H9 (cell line): ENCODE results near the gene PLGRKT. TPM values are rescaled to one million over a fixed set of nuclear protein-coding genes. Genes with fewer than 3 reads are reported as not detected.
"Not testable (repeated sequence)": the region's sequence is repeated elsewhere in the genome, so short reads cannot be mapped to it uniquely, and the experiment has no call there.

Source experiments
- DNase-seq: peaks from one replicate; pipeline ENCODE4 v3.0.0-alpha.2; 2017
- H2AFZ ChIP-seq: one replicate; pipeline ENCODE4 v1.6.1; 2013; ENCODE audit warnings: mild to moderate bottlenecking, low read length, control low read depth, moderate library complexity
- H2AK5ac ChIP-seq: 2 replicates; pipeline ENCODE4 v1.6.1; 2013; ENCODE audit warnings: low read length, control low read depth, mixed read lengths; ENCODE audit not compliant: insufficient read length
- H2BK120ac ChIP-seq: one replicate; pipeline ENCODE4 v1.6.1; 2013; ENCODE audit warnings: low read depth, mild to moderate bottlenecking, low read length, control low read depth, inconsistent platforms; ENCODE audit not compliant: poor library complexity, severe bottlenecking
- H2BK12ac ChIP-seq: 2 replicates; pipeline ENCODE4 v1.6.1; 2013; ENCODE audit warnings: low read length, control low read depth, mixed read lengths, low read depth; ENCODE audit not compliant: insufficient read length
- H2BK15ac ChIP-seq: 2 replicates; pipeline ENCODE4 v1.6.1; 2013; ENCODE audit warnings: low read depth, low read length, control low read depth
- H2BK20ac ChIP-seq: one replicate; pipeline ENCODE4 v1.6.1; 2013; ENCODE audit warnings: low read depth, mild to moderate bottlenecking, low read length, control low read depth, inconsistent platforms; ENCODE audit not compliant: poor library complexity, severe bottlenecking
- H2BK5ac ChIP-seq: 2 replicates; pipeline ENCODE4 v1.6.1; 2013; ENCODE audit warnings: low read length, control low read depth, mixed read lengths; ENCODE audit not compliant: insufficient read length
- H3K14ac ChIP-seq: 2 replicates; pipeline ENCODE4 v1.6.1; 2013; ENCODE audit warnings: low read length, control low read depth; ENCODE audit not compliant: insufficient read depth
- H3K18ac ChIP-seq: 2 replicates; pipeline ENCODE4 v1.6.1; 2013; ENCODE audit warnings: low read depth, mild to moderate bottlenecking, mixed read lengths, low read length, control low read depth; ENCODE audit not compliant: insufficient read length
- H3K23ac ChIP-seq: 2 replicates; pipeline ENCODE4 v1.6.1; 2013; ENCODE audit warnings: low read length, control low read depth, mixed read lengths, low read depth; ENCODE audit not compliant: insufficient read length
- H3K23me2 ChIP-seq: 2 replicates; pipeline ENCODE4 v1.6.1; 2013; ENCODE audit warnings: low read depth, mild to moderate bottlenecking, mixed read lengths, low read length, control low read depth; ENCODE audit not compliant: insufficient read length, poor library complexity, severe bottlenecking
- H3K27ac ChIP-seq: 2 replicates; pipeline ENCODE4 v1.5.1; 2013; ENCODE audit warnings: low read length, control low read depth, mixed read lengths, low read depth; ENCODE audit not compliant: insufficient read length
- H3K27me3 ChIP-seq: 2 replicates; pipeline ENCODE4 v1.6.1; 2013; ENCODE audit warnings: low read length, control low read depth, inconsistent platforms; ENCODE audit not compliant: insufficient read depth
- H3K4ac ChIP-seq: 2 replicates; pipeline ENCODE4 v1.6.1; 2013; ENCODE audit warnings: low read depth, mild to moderate bottlenecking, control low read depth, inconsistent platforms, low read length, moderate library complexity
- H3K4me1 ChIP-seq: 2 replicates; pipeline ENCODE4 v1.6.1; 2013; ENCODE audit warnings: low read length, control low read depth, inconsistent platforms; ENCODE audit not compliant: insufficient read depth
- H3K4me2 ChIP-seq: 2 replicates; pipeline ENCODE4 v1.6.1; 2013; ENCODE audit warnings: low read length, control low read depth, mixed read lengths; ENCODE audit not compliant: insufficient read length, insufficient read depth
- H3K56ac ChIP-seq: 2 replicates; pipeline ENCODE4 v1.6.1; 2013; ENCODE audit warnings: low read depth, mild to moderate bottlenecking, mixed read lengths, low read length, control low read depth; ENCODE audit not compliant: insufficient read length
- H3K79me1 ChIP-seq: 2 replicates; pipeline ENCODE4 v1.6.1; 2013; ENCODE audit warnings: low read depth, mild to moderate bottlenecking, moderate library complexity, low read length, control low read depth, inconsistent platforms; ENCODE audit not compliant: insufficient read depth, poor library complexity, severe bottlenecking
- H3K79me2 ChIP-seq: 2 replicates; pipeline ENCODE4 v1.6.1; 2013; ENCODE audit warnings: low read length, control low read depth, inconsistent platforms; ENCODE audit not compliant: insufficient read depth
- H3K9ac ChIP-seq: 2 replicates; pipeline ENCODE4 v1.6.1; 2013; ENCODE audit warnings: low read length, control low read depth, mixed read lengths; ENCODE audit not compliant: insufficient read length; ENCODE audit errors: extremely low read depth
- H3K9me3 ChIP-seq: one replicate; pipeline ENCODE4 v1.6.1; 2013; ENCODE audit warnings: low read depth, low read length, inconsistent platforms; ENCODE audit not compliant: control insufficient read depth
- H3T11ph ChIP-seq: one replicate; pipeline ENCODE4 v1.6.1; 2013; ENCODE audit warnings: mild to moderate bottlenecking, low read length, control low read depth, inconsistent platforms
- H4K20me1 ChIP-seq: one replicate; pipeline ENCODE4 v1.6.1; 2013; ENCODE audit not compliant: control insufficient read depth, insufficient read length, insufficient read depth
- H4K5ac ChIP-seq: 2 replicates; pipeline ENCODE4 v1.6.1; 2013; ENCODE audit warnings: low read depth, mild to moderate bottlenecking, mixed read lengths, low read length, control low read depth; ENCODE audit not compliant: insufficient read length
- H4K8ac ChIP-seq: replicated peaks from 2 replicates; pipeline ENCODE4 v1.6.1; 2013; ENCODE audit warnings: low read length, control low read depth, mixed read lengths, low read depth; ENCODE audit not compliant: insufficient read length
- H4K91ac ChIP-seq: 2 replicates; pipeline ENCODE4 v1.6.1; 2013; ENCODE audit warnings: low read depth, mild to moderate bottlenecking, moderate library complexity, mixed read lengths, low read length, control low read depth; ENCODE audit not compliant: insufficient read length
- H3K27ac Mint-ChIP-seq, 3 experiments: 2 replicates in 2 of 3; 3 replicates in 1 of 3; pipeline ENCODE4 v1.8.0; 2020 to 2021; ENCODE audit warnings: mixed read lengths in 3 of 3, mild to moderate bottlenecking in 1 of 3, moderate library complexity in 1 of 3
- H3K27me3 Mint-ChIP-seq: 2 replicates; pipeline ENCODE4 v1.8.0; 2021; ENCODE audit warnings: low read depth, mild to moderate bottlenecking, moderate library complexity, mixed read lengths
- H3K36me3 Mint-ChIP-seq, 3 experiments: 2 replicates in 2 of 3; 3 replicates in 1 of 3; pipeline ENCODE4 v1.8.0; 2020 to 2021; ENCODE audit warnings: low read depth in 3 of 3, mixed read lengths in 3 of 3; ENCODE audit not compliant: insufficient read depth in 1 of 3
- H3K4me1 Mint-ChIP-seq, 2 experiments: 2 replicates each; pipeline ENCODE4 v1.8.0; 2020; ENCODE audit warnings: mixed read lengths in 2 of 2
- H3K4me3 Mint-ChIP-seq, 2 experiments: 2 replicates in 1 of 2; 3 replicates in 1 of 2; pipeline ENCODE4 v1.8.0; 2020 to 2021; ENCODE audit warnings: mild to moderate bottlenecking in 2 of 2, mixed read lengths in 2 of 2, moderate library complexity in 1 of 2
- H3K9me3 Mint-ChIP-seq, 2 experiments: 2 replicates in 1 of 2; 3 replicates in 1 of 2; pipeline ENCODE4 v1.8.0; 2020; ENCODE audit warnings: mild to moderate bottlenecking in 2 of 2, mixed read lengths in 2 of 2, moderate library complexity in 1 of 2
- CTCF ChIP-seq: fragments of 200-600 bp; sonication (generic); conservative IDR thresholded peaks from 3 replicates; pipeline ENCODE4 v1.8.0; 2021; ENCODE audit warnings: antibody characterized with exemption, mild to moderate bottlenecking
- WGBS: extraction: QIAGEN DNeasy Blood & Tissue Kit; methylation state at CpG from one replicate; pipeline ENCODE4 v1.1.7; 2013; ENCODE audit warnings: missing lambda C conversion rate, low lambda C conversion rate, mixed read lengths; ENCODE audit not compliant: insufficient read length; ENCODE audit errors: extremely low coverage; 5-methylcytosine and 5-hydroxymethylcytosine counted together
- total RNA-seq: library from RNA; stranded (reverse); gene quantifications from 2 replicates; pipeline ENCODE4 v1.2.1, GENCODE V29; 2021

PLGRKT gene
- total RNA-seq, 1 experiment from 2014 or later, result 19.6 TPM

- Mint-ChIP-seq H3K27ac (no peak overlapping the region), H3K4me3 (no peak overlapping the region), H3K27me3 (peaks cover 30% of the 10 kb centered on the region), H3K36me3 (no peaks in the 10 kb centered on the region), H3K4me1 (peaks cover 2 to 5% of the 10 kb centered on the region in 2 experiments; a peak in 3 of 4 replicates), H3K9me3 (peaks cover 0 to 2% of the 10 kb centered on the region in 2 experiments; a peak in 1 of 5 replicates)
- H3K4ac ChIP-seq, result no peak overlapping the region
- H3K56ac ChIP-seq, result no peak overlapping the region
- no peak overlapping the region for H3K4me2 ChIP-seq
- no peak overlapping the region for H3K27ac ChIP-seq
- no peaks in the 10 kb centered on the region for H3K79me1 ChIP-seq
- H3K9me3 ChIP-seq, result no peaks in the 10 kb centered on the region
- no peak overlapping the region for H2BK5ac ChIP-seq
- H3K18ac ChIP-seq, result no peak overlapping the region
- H2BK12ac ChIP-seq, result no peak overlapping the region
- no peak overlapping the region for H2BK120ac ChIP-seq
- no peak overlapping the region for H3K9ac ChIP-seq
- no peak overlapping the region for H4K91ac ChIP-seq
- no peak overlapping the region for H2BK15ac ChIP-seq
- no peaks in the 10 kb centered on the region for H3K79me2 ChIP-seq
- H3K23me2 ChIP-seq, result peaks cover 4% of the 10 kb centered on the region
- no peak overlapping the region for H3K23ac ChIP-seq
- no peaks in the 10 kb centered on the region for H4K20me1 ChIP-seq
- no peak overlapping the region for H2AK5ac ChIP-seq
- no peaks in the 10 kb centered on the region for H3K27me3 ChIP-seq
- no peak overlapping the region for H4K5ac ChIP-seq
- no peak for DNase-seq
- no peak overlapping the region for H2BK20ac ChIP-seq
- H2AFZ ChIP-seq, result no peak overlapping the region
- no peak overlapping the region for H3T11ph ChIP-seq
- H3K4me1 ChIP-seq, result no peaks in the 10 kb centered on the region; the same call in 1 of the 2 replicates
- no peak for TF ChIP-seq CTCF
- no peak overlapping the region for H4K8ac ChIP-seq
- H3K14ac ChIP-seq, result no peak overlapping the region
Observed at GRCh38 chr9:5445886-5446285, 8.2 kb upstream of the PLGRKT start.

- H3K9me3 Mint-ChIP-seq, H3K79me1 ChIP-seq, H4K20me1 ChIP-seq, H3K36me3 Mint-ChIP-seq, H3K4me3 Mint-ChIP-seq, H2BK120ac ChIP-seq, H2BK12ac ChIP-seq, H3K14ac ChIP-seq, H4K91ac ChIP-seq, H2BK20ac ChIP-seq, H3K56ac ChIP-seq, H3K23ac ChIP-seq, H3T11ph ChIP-seq, H3K4me2 ChIP-seq, H3K4ac ChIP-seq, H3K27me3 ChIP-seq, H3K18ac ChIP-seq, H3K27ac Mint-ChIP-seq, H2AK5ac ChIP-seq, H4K5ac ChIP-seq, H2AFZ ChIP-seq, H3K4me1 Mint-ChIP-seq, H3K9ac ChIP-seq, H3K4me1 ChIP-seq, H3K23me2 ChIP-seq, H2BK5ac ChIP-seq, H3K9me3 ChIP-seq, H3K27ac ChIP-seq, H2BK15ac ChIP-seq, DNase-seq, H4K8ac ChIP-seq, H3K79me2 ChIP-seq: not testable (repeated sequence)
- peaks cover 30% of the 10 kb centered on the region for H3K27me3 Mint-ChIP-seq
- WGBS, result no CpG with 5 or more reads among the region's 4 CpGs
Observed at GRCh38 chr9:5445096-5445495, 7.4 kb upstream of the PLGRKT start.
